ENCODE data around the gene MRPL10. TPM values are rescaled to one million over a fixed set of nuclear protein-coding genes. Genes with fewer than 3 reads are reported as not detected.

MRPL10 gene
- total RNA-seq, 2 donors from 2014 or later = 25.8 to 34.8 TPM

- H3K36me3 ChIP-seq = peaks cover 41% of the 10 kb centered on the region
- TF ChIP-seq CTCF (IDR thresholded peaks at IDR 0.05) = no peak
- H3K9me3 ChIP-seq = no peaks in the 10 kb centered on the region
- H3K27me3 ChIP-seq (replicated peaks; ENCODE audit: insufficient read depth) = no peaks in the 10 kb centered on the region
- no peak overlapping the region for H3K27ac ChIP-seq
- ATAC-seq (ENCODE audit: insufficient number of reproducible peaks, low FRiP score, low read depth) = no peak
- peaks cover 0 to 16% of the 10 kb centered on the region in 2 donors for H3K4me1 ChIP-seq (ENCODE audit: control insufficient read depth in 1 of 2, low read depth in 2 of 2)
- DNase-seq (ENCODE audit: low spot score) = no peak
- H3K4me3 ChIP-seq = no peak overlapping the region
These were observed 17.8 kb downstream of the MRPL10 start for GRCh38 chr17:47813512-47814031.

- H3K4me1 ChIP-seq (ENCODE audit: control insufficient read depth in 1 of 2, low read depth in 2 of 2) = peaks cover 0 to 16% of the 10 kb centered on the region in 2 donors
- no peak overlapping the region for H3K4me3 ChIP-seq
- no peaks in the 10 kb centered on the region for H3K27me3 ChIP-seq (replicated peaks; ENCODE audit: insufficient read depth)
- H3K9me3 ChIP-seq = no peaks in the 10 kb centered on the region
- H3K36me3 ChIP-seq = peaks cover 41% of the 10 kb centered on the region
- H3K27ac ChIP-seq = no peak overlapping the region
- no peak for TF ChIP-seq CTCF (IDR thresholded peaks at IDR 0.05)
- ATAC-seq (ENCODE audit: insufficient number of reproducible peaks, low FRiP score, low read depth) = no peak
- no peak for DNase-seq (ENCODE audit: low spot score)
These were observed 18.3 kb downstream of the MRPL10 start for GRCh38 chr17:47813077-47813476.

GRCh38 chr17:47812146-47812920, 19.0 kb downstream of the MRPL10 start:
- H3K4me3 ChIP-seq = no peak overlapping the region
- peaks cover 0 to 16% of the 10 kb centered on the region in 2 donors for H3K4me1 ChIP-seq (ENCODE audit: control insufficient read depth in 1 of 2, low read depth in 2 of 2)
- H3K9me3 ChIP-seq = no peaks in the 10 kb centered on the region
- TF ChIP-seq CTCF (IDR thresholded peaks at IDR 0.05) = no peak
- no peak overlapping the region for H3K27ac ChIP-seq
- peaks cover 44% of the 10 kb centered on the region for H3K36me3 ChIP-seq
- DNase-seq (ENCODE audit: low spot score) (no peak), ATAC-seq (ENCODE audit: insufficient number of reproducible peaks, low FRiP score, low read depth) (no peak)
- no peaks in the 10 kb centered on the region for H3K27me3 ChIP-seq (replicated peaks; ENCODE audit: insufficient read depth)

GRCh38 chr17:47811709-47812108, 19.6 kb downstream of the MRPL10 start:
- DNase-seq (ENCODE audit: low spot score) (no peak), ATAC-seq (ENCODE audit: insufficient number of reproducible peaks, low FRiP score, low read depth) (no peak)
- no peaks in the 10 kb centered on the region for H3K27me3 ChIP-seq (replicated peaks; ENCODE audit: insufficient read depth)
- H3K27ac ChIP-seq = peak overlapping the region in 1 of 2 donors; percentile 30
- no peak for TF ChIP-seq CTCF (IDR thresholded peaks at IDR 0.05)
- H3K36me3 ChIP-seq = peaks cover 41% of the 10 kb centered on the region
- peaks cover 0 to 16% of the 10 kb centered on the region in 2 donors for H3K4me1 ChIP-seq (ENCODE audit: control insufficient read depth in 1 of 2, low read depth in 2 of 2)
- no peak overlapping the region for H3K4me3 ChIP-seq
- no peaks in the 10 kb centered on the region for H3K9me3 ChIP-seq

- DNase-seq (ENCODE audit: low spot score) (no peak), ATAC-seq (ENCODE audit: insufficient number of reproducible peaks, low FRiP score, low read depth) (no peak)
- peaks cover 39% of the 10 kb centered on the region for H3K36me3 ChIP-seq
- no peaks in the 10 kb centered on the region for H3K27me3 ChIP-seq (replicated peaks; ENCODE audit: insufficient read depth)
- H3K9me3 ChIP-seq = no peaks in the 10 kb centered on the region
- no peak overlapping the region for H3K4me3 ChIP-seq
- no peak for TF ChIP-seq CTCF (IDR thresholded peaks at IDR 0.05)
- peak overlapping the region; percentile 30 to 64 for H3K27ac ChIP-seq
- H3K4me1 ChIP-seq (ENCODE audit: control insufficient read depth in 1 of 2, low read depth in 2 of 2) = peaks cover 0 to 16% of the 10 kb centered on the region in 2 donors
These were observed 20.3 kb downstream of the MRPL10 start for GRCh38 chr17:47810901-47811635.

Data from thoracic aorta (tissue), 2 donors.